GM19467 (cell line): ENCODE measurements around the gene DDN.

Experiments
- ATAC-seq: cut with Tn5 transposase; IDR thresholded peaks from one replicate; pipeline ENCODE4 v1.9.1; 2021; ENCODE audit warnings: mild to moderate bottlenecking, moderate library complexity; ENCODE audit not compliant: unreplicated experiment

The DDN gene

GRCh38 chr12:48982397-48983080 is 16.6 kb downstream of the DDN start:
- ATAC-seq: no peak

GRCh38 chr12:48981757-48982157 is 17.4 kb downstream of the DDN start:
- no peak for ATAC-seq

- no peak for ATAC-seq
Measured at GRCh38 chr12:48980953-48981756, 18.0 kb downstream of the DDN start.

- ATAC-seq: no peak
Measured at GRCh38 chr12:48980389-48980952, 18.7 kb downstream of the DDN start.

GRCh38 chr12:48979602-48980388 is 19.4 kb downstream of the DDN start:
- no peak for ATAC-seq

- ATAC-seq: no peak
Measured at GRCh38 chr12:48978741-48979601, 20.2 kb downstream of the DDN start.

- no peak for ATAC-seq
Measured at GRCh38 chr12:48978291-48978740, 20.9 kb downstream of the DDN start, which contains the start of gene WNT1. Gene WNT1, plus strand, starts transcription at chr12:48978322. Its CDS starts 329 bp downstream, at chr12:48978651.

- ATAC-seq: no peak
Measured at GRCh38 chr12:48977290-48978281, 21.6 kb downstream of the DDN start.

GRCh38 chr12:48973941-48974673 is 25.1 kb downstream of the DDN start:
- ATAC-seq: no peak

GRCh38 chr12:48973531-48973930 is 25.6 kb downstream of the DDN start:
- no peak for ATAC-seq

- no peak for ATAC-seq
Measured at GRCh38 chr12:48972952-48973483, 26.2 kb downstream of the DDN start.

GRCh38 chr12:48972213-48972951 is 26.8 kb downstream of the DDN start:
- ATAC-seq: no peak

- ATAC-seq: no peak
Measured at GRCh38 chr12:48970702-48971334, 28.4 kb downstream of the DDN start.

- no peak for ATAC-seq
Measured at GRCh38 chr12:48969833-48970701, 29.1 kb downstream of the DDN start.

- no peak for ATAC-seq
Measured at GRCh38 chr12:48969160-48969771, 29.9 kb downstream of the DDN start.
